Mucosa of descending colon (tissue), 3 donors: Measurements from ENCODE around the gene CAPZB. TPM values are rescaled to one million over a fixed set of nuclear protein-coding genes. Genes with fewer than 3 reads are reported as not detected.

ENCODE experiments used
- ATAC-seq: fragments of 200-7000 bp; cut with Tn5 transposase; one replicate; pipeline ENCODE4 v1.9.1; 2020; ENCODE audit warnings: mild to moderate bottlenecking, moderate library complexity
- DNase-seq, 3 donors: peaks; one replicate each; pipeline ENCODE4 v3.0.0-alpha.2; 2020
- H3K36me3 ChIP-seq: fragments of 200-600 bp; one replicate; pipeline ENCODE4 v1.8.0; 2021; ENCODE audit warnings: low read depth, mild to moderate bottlenecking
- H3K4me1 ChIP-seq: fragments of 200-600 bp; one replicate; pipeline ENCODE4 v1.8.0; 2021; ENCODE audit warnings: low read depth, mild to moderate bottlenecking
- H3K4me3 ChIP-seq: fragments of 200-600 bp; one replicate; pipeline ENCODE4 v1.8.0; 2021; ENCODE audit warnings: mild to moderate bottlenecking
- H3K9me3 ChIP-seq: fragments of 200-600 bp; one replicate; pipeline ENCODE4 v1.8.0; 2021; ENCODE audit warnings: mild to moderate bottlenecking
- intact Hi-C, 2 donors: fragments of 100-400 bp; cut with DNase I in 1 of 2; cut with micrococcal nuclease in 1 of 2; formaldehyde crosslinking; loops; one replicate each; pipeline versions ENCODE4 v1.11.0 to v1.11.1; 2022; cut with DNase I, micrococcal nuclease
- total RNA-seq, 3 donors: library from RNA; stranded (reverse); fragmentation: NEBNext Ultra II Directional in 2 of 3; extraction: Animal tissue kit (Norgen Biotek cat#: 25700) in 2 of 3; gene quantifications; one replicate each; pipeline versions ENCODE4 v1.2.1 to v1.2.4, GENCODE V29; 2021 to 2023
- TF ChIP-seq, protein P1 (sequence below): fragments of 200-600 bp; IDR thresholded peaks from one replicate; pipeline ENCODE4 v1.8.0; 2022; ENCODE audit warnings: antibody characterized with exemption, mild to moderate bottlenecking
- donor health status: DM: no; HTN: no; CAD: no; lungs with moderate emphysema.
- donor health status: DM: no; HTN: no; CAD: no.
- donor health status: DM: no; HTN: yes; CAD: no.

CAPZB gene
- total RNA-seq, 3 donors from 2014 or later: 346 to 393 (median 381) TPM

DNA sequence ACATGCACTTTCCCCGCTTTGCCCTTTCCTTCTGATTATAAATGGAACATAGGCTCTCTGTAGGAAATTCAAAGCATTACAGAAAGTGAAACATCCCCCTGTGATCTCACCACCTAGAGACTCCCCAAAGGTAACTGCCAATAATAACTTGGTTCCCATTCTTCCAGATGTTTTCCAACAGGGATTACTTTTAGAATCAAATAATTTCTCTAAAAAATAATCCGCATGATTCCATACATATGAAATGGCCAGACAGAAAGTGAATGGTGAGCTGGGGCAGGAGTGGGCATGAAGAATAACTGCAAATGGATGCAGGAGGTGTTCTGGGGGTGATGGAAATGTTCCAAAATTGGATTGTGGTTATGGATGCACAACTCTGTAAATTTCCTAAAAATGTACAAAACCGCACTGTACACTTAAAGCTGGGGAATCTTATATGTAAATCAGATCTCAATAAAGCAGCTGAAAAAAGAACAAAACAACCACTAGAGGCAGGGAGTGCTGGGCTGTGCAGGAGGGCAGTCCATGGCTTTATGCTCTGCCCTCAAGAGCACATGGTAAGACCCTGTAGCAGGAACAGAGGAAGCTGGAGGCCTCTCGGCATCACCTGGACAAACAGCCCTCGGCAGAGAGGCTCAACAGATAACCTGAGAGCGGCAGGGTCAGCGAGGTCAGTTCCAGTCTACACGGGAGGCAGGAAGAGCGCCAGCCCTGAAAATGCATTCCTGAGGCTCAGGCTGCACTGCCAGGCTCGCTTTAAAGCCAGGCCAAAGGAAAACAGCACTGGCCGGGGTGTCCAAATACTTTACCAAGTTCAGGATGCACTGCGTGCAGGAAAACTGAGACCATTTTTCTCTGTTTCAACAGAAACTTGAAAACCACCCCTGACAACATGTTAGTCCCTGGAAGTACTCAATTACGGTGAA lies 39.7 kb downstream of the CAPZB start:
- intact Hi-C loops: no loop called here
- TF ChIP-seq, protein P1, sequence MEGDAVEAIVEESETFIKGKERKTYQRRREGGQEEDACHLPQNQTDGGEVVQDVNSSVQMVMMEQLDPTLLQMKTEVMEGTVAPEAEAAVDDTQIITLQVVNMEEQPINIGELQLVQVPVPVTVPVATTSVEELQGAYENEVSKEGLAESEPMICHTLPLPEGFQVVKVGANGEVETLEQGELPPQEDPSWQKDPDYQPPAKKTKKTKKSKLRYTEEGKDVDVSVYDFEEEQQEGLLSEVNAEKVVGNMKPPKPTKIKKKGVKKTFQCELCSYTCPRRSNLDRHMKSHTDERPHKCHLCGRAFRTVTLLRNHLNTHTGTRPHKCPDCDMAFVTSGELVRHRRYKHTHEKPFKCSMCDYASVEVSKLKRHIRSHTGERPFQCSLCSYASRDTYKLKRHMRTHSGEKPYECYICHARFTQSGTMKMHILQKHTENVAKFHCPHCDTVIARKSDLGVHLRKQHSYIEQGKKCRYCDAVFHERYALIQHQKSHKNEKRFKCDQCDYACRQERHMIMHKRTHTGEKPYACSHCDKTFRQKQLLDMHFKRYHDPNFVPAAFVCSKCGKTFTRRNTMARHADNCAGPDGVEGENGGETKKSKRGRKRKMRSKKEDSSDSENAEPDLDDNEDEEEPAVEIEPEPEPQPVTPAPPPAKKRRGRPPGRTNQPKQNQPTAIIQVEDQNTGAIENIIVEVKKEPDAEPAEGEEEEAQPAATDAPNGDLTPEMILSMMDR: no peak
- Histone ChIP-seq H3K9me3 (no peaks in the 10 kb centered on the region), H3K36me3 (no peaks in the 10 kb centered on the region), H3K4me3 (no peak overlapping the region), H3K4me1 (peaks cover 21% of the 10 kb centered on the region)
- DNase-seq: no peak
- peak; percentile 42 for ATAC-seq

DNA sequence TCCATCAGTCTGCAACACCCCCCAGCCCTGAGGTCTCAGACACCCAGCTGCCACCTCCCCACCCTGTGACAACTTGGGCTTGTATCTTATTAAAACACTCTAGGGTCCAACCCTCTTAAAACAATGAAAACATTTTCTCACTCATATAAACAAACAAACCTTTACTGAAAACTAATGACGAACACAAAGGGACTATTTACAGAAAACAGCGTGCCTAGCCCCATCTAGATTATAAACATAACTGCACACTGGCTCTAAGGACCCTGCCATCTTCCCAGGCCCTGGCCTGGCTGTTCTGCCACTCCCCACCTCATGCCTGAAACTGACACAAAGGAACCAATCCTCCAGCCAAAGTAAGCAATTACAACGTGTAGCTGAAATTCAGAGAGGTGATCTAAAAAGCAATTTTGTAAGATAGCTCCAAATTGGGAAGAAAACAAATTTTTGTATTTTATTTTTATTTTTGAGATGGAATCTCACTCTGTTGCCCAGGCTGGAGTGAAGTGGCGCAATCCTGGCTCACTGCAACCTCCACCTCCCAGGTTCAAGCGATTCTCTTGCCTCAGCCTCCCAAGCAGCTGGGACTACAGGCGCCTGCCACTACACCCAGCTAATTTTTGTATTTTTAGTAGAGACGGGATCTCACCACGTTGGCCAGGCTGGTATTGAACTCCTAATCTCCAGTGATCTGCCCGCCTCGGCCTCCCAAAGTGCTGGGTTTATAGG lies 40.9 kb downstream of the CAPZB start:
- TF ChIP-seq, protein P1: no peak
- Histone ChIP-seq H3K9me3 (no peaks in the 10 kb centered on the region), H3K4me3 (no peak overlapping the region), H3K36me3 (no peaks in the 10 kb centered on the region), H3K4me1 (peaks cover 26% of the 10 kb centered on the region)
- no peak for DNase-seq
- intact Hi-C loops: no loop called here
- ATAC-seq: no peak

DNA sequence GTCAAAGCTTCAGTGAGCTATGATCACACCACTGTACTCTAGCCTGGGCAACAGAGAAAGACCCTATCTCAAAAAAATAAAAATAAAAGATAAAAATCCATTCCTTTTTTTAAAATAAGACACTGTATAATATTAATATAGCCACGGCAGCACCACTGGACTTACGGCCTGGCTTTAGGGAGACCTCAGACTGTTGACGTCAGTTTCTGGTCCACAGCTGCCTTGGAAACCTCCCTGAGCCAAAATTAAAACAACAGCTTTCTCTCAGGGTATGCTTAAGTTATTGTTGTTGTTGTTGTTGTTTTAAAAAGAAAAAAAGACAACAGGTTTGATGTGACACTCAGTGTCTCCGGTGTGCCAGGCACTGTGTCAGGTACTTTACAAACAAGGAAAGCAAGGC lies 42.0 kb downstream of the CAPZB start:
- intact Hi-C loops: no loop called here
- no peaks in the 10 kb centered on the region for H3K9me3 ChIP-seq
- H3K4me3 ChIP-seq: no peak overlapping the region
- DNase-seq (no peak), ATAC-seq (no peak)
- TF ChIP-seq, protein P1: no peak
- peaks cover 32% of the 10 kb centered on the region for H3K4me1 ChIP-seq
- H3K36me3 ChIP-seq: no peaks in the 10 kb centered on the region

DNA sequence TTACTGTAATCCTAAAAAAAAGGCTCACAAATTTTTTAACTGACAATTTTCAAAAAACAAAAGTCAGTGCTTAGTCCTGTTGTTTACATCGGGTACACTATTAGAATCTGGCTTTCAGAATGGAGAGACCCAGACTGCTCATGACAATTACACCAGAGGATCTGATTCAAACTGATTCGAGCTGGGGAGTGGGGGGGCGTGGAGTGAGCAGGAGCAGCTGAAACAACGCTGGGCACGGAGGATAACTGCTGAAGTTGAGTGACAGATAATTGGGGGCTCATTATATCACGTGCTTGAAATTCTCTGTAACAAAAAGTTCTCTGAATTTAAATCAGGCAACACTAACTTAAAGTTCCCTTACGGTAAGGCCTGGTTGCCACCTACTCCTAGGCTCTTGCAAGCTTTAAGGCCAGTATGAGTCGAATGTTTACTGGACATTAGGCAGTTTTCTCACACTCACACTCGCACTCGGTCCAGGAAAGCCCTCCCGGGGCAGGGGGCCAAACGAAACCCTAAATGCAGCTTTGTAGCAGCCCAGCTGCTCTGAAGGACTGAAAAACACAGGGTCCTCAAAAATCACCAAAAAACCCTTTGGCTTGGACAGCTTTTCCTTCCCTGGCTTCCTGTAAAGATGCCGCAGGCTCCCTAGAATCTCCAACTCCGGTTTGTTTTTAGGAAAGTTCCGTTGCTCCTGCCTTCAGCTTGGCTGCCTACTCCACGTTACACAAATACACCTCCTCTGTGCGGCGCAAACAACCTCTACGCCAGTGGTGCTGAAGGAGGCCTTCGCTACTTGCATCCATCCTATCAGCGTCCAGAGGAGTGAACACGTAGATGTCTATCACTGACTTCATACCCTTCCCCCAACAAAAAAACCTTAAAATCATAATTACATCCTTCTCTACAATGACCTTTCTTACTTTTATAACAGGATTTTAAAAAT lies 42.9 kb downstream of the CAPZB start:
- intact Hi-C loops: no loop called here
- Histone ChIP-seq H3K4me1 (peaks cover 41% of the 10 kb centered on the region), H3K36me3 (no peaks in the 10 kb centered on the region), H3K4me3 (no peak overlapping the region), H3K9me3 (no peaks in the 10 kb centered on the region)
- no peak for ATAC-seq
- DNase-seq: no peak
- TF ChIP-seq, protein P1: no peak
